Activated CD4-positive, alpha-beta T cell treated with anti-CD3 and anti-CD28 coated beads for 24 hours (primary cell): ENCODE results near the gene MYLK.
"Not testable (repeated sequence)": the region's sequence is repeated elsewhere in the genome, so short reads cannot be mapped to it uniquely, and the experiment has no call there.

ENCODE experiments used
- DNase-seq, 2 donors: peaks; one replicate each; pipeline ENCODE4 v3.0.0-alpha.2; 2020; ENCODE audit warnings: low read depth in 2 of 2

The MYLK gene

DNA sequence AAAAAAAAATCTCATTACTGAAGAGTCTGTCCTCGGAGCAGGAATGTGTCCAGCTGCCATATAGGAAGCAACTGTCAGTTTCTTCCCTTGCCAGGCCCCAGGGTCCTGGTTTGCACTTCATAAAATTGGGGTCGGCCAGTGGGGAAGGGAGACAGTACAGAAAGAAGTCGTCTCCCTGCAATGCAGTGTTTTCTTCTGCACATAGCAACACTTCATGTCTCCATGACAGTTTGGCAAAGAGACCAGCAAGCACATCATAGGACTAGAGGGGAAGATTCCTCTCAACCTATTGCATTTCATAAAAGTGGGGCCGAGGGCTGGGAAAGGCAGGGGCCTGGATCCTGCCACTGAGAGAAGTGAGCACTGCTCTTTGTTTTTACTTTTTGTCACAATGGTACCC is 161.1 kb downstream of the MYLK start:
- no peak for DNase-seq

DNA sequence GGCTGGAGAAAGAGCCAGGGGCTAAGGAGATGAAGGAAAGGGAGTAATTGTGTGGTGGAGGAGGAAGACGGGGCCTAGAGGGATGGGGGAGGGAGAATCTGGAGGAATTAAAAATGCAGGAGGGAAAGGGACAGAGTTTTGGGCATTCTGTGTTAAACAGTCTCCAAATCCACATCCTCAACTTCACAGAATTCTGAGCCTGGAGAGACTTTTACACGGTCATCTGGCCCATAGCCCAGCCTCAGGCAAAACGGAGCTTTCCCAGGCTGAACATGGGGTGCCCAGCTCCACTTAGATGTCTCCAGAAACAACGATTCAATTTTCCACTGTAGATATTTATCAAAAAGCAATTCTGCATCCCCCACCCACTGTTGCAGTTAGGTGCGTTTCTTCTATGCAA is 161.7 kb downstream of the MYLK start:
- DNase-seq = no peak

DNA sequence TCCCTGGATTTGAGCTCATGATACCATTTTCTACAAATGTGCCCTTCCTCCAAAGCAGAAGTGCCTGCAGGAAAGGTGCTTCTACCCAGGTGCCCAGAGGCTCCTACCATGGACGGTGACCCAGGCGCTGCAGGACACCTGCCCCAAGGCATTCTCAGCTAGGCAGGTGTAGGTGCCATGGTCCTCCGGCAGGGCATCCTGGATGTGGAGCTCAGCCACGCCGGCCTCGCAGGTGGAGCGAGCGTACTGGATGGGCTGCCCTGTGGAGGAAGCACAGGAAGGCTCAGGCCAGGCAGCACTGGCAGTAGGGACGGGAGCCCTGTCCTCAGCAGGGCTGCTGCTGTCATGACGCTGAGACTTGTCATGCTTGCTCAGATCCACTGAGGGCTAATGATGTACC is 162.1 kb downstream of the MYLK start:
- DNase-seq = no peak

GRCh38 chr3:123721095-123721689 is 162.9 kb downstream of the MYLK start:
- DNase-seq = not testable (repeated sequence)

- DNase-seq = no peak
Observed at GRCh38 chr3:123720638-123721037, 163.5 kb downstream of the MYLK start.

DNA sequence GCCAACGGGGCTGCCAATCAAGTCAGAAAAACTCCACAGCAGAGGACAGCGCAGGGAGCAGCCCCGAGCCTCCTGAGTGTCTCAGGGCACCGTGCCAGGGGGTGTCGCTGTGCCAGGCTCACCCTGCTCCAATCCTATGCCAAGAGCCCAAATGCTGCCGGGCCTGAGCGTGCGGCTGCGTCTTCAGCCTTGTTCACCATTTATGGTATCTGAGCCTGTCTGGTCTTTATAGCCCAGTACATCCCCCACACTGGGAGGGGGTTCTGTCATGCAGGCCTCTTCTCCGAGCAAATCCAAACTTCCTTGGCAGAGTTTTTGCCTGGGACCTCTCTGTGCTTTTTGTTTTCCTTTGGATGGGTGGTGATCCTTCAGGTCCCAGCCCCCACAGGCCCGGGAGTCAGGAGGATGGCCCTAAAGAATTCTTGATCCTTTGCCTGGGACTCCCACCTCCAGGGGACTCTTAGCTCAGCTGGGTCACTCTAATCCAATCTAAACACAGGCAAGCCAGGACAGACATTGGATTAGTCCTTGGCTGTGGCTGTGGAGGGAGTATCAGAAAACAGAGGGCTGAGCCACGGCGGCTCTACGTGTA is 164.2 kb downstream of the MYLK start:
- no peak for DNase-seq

DNA sequence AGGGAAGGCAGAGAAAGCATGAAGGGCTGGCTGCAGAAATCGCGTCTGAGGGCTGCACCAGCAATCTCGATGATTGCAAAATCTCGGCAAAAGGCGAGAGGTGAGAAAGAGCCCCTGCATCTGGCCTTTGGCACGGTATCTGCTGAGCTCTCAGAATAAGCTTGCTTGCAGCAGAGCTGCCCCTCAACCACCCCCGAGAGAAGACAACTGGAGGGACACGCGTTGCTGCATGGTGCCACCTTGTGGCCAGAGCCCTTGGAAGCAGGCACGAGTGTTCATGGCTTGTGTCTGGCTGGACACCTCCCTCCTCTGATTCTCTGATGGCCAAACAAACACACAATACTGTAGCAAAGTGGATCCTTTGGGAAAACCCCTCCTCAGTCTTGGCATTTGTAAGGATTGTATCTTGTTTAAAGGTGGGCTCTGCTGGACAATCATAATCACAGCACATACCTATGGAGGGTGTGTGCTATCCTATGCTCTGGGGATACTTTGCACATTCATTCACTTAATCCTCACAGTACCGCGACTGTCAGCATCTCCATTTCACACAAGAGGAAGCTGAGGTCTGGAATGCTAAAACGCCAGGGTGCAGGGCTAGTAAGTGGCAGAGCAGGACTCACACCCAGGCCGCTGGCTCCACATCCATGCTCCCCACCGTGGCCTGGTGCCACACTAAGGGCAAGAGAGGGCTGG is 164.9 kb downstream of the MYLK start:
- peak in 1 of 2 donors; percentile 36 for DNase-seq

- DNase-seq = no peak
Observed at GRCh38 chr3:123718108-123718507, 166.0 kb downstream of the MYLK start.

- not testable (repeated sequence) for DNase-seq
Observed at GRCh38 chr3:123717451-123717850, 166.7 kb downstream of the MYLK start.

DNA sequence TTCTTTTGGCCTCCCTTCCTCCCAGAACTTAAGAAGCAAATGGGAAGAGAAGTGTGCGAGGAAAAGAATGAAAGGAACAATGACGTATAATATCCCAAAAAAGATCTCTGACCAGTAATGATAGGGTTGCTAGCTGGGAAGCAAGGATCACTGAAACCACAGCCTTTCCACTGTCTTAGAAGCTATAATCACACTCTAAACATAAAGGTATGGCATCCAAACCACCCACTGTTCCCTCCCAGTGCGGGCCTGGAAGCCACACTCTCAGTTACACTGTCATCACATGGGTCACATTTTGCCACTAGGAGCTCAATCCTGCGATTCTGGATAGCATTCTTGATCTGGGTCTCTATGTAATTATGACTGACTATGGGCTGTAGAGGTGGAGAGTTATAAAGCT is 167.7 kb downstream of the MYLK start:
- no peak for DNase-seq

- no peak for DNase-seq
Observed at GRCh38 chr3:123713211-123713610, 170.9 kb downstream of the MYLK start.

- no peak for DNase-seq
Observed at GRCh38 chr3:123712077-123712860, 171.9 kb downstream of the MYLK start.

DNA sequence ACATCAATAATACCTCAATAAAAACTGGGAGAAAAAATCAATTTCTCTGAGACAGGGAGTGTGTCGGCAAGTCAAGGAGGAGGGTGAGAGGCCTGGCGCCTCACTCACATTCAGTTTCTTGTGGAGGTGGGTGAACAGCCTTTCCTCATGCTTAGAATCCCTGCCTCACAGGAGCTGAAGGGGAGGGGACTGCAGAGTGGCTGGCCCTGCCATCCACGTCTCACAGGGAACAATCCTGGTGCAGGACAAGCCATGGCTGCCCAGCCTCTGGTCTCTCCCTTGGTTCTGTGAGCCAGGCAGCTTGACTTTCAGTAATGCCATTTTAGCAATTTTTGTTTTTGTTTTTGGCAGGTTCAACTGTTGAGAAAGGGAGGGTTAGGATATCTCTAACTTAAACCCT is 172.8 kb downstream of the MYLK start:
- DNase-seq = no peak

DNA sequence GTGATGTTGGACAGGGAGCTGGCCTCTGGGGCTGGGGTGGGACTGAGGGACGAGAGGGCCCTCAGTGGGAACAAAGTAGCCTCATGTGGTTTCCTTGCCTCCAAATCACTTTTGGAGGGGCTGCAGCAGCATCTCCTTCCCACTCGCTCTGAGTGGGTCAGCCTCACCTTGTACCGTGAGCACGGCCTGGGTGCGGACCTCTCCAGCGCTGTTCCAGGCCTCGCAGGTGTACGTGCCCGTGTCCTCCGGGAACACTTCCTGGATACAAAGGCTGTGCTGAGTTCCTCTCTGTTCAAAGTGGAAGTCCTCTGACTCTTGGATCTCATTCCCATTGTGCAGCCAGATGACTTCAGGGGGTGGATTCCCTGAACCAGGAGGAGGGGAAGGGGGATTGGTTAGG is 175.6 kb downstream of the MYLK start:
- DNase-seq = no peak

- not testable (repeated sequence) for DNase-seq
Observed at GRCh38 chr3:123707641-123708040, 176.5 kb downstream of the MYLK start.

GRCh38 chr3:123706871-123707270 is 177.3 kb downstream of the MYLK start:
- no peak for DNase-seq

DNA sequence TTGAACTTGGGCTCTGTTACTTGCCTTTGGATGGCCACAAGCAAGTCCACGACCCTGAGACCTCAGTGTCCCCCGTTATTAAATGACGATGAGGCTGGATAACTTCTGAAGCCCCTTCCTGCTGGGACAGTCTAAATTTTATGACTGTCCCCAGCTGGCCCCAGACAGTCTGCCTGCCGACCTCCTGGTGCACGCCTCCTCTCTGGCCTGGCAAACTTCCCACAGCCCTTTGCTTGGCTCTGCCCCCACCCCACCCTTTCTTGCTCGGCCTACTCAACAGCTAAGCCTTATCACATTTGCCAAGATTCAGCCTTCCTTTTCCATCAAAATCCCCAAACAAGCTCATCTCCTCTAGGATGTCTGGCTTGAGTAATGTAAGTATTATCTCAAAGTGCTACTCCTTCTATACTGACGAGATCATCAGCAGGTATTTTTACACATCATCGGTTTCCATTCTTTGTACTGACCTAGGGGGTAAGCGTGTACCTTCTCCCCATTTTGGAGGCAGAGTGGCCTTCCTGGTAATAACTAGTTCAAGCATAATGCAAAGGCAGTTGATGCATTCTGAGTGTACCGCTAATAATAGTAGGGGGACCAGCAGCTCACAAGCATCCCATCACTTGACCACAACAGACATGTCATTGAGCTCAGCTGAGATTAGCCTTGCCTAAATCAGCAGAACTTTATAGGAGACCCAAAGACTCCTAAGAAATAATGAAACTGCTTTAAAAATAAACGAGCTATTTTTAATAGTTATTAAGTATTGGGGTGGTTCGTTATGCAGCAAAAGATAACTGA is 178.4 kb downstream of the MYLK start:
- DNase-seq = no peak

GRCh38 chr3:123703663-123704062 is 180.5 kb downstream of the MYLK start:
- not testable (repeated sequence) for DNase-seq

GRCh38 chr3:123702720-123703119 is 181.4 kb downstream of the MYLK start:
- no peak for DNase-seq

DNA sequence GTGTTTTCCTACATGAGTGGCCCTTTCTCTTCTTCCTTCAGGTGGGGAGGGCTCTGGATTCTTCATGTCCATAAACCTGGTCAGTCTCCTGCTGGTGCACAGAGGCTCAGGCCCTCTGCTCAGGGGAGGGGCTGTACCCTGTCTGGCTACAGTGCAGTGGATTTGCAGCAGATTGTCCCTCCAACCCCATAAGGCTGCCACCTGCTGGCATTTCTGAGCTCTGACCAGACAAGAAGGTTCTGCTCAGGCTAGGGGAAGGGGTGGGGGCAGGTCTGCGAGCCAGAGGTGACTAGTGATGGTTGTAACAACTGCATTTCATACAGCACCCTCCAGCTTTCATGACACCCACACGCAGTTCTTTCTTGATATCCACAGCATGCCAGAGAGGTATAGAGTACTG is 182.1 kb downstream of the MYLK start:
- DNase-seq = peak in 1 of 2 donors; percentile 7

GRCh38 chr3:123700791-123701722 is 183.1 kb downstream of the MYLK start:
- DNase-seq = no peak
